SH-SY5Y (cell line): ENCODE results near the gene KIF5C.

Experiments
- GATA2 ChIP-seq: IDR thresholded peaks from 2 replicates; pipeline ENCODE4 v1.6.1; 2011; ENCODE audit warnings: mild to moderate bottlenecking, low read depth, low read length
- GATA3 ChIP-seq: IDR thresholded peaks from 2 replicates; pipeline ENCODE4 v1.6.1; 2011; ENCODE audit warnings: low read depth, mild to moderate bottlenecking, low read length, moderate library complexity

- TF ChIP-seq GATA3: no peak
- TF ChIP-seq GATA2: no peak
Measured at GRCh38 chr2:148957023-148957422, 82.0 kb downstream of the KIF5C start.
